H9 (cell line): ENCODE data around the gene PLCB1. TPM values are rescaled to one million over a fixed set of nuclear protein-coding genes. Genes with fewer than 3 reads are reported as not detected.

ENCODE experiments used
- DNase-seq: peaks from one replicate; pipeline ENCODE4 v3.0.0-alpha.2; 2017
- H2AFZ ChIP-seq: one replicate; pipeline ENCODE4 v1.6.1; 2013; ENCODE audit warnings: mild to moderate bottlenecking, low read length, control low read depth, moderate library complexity
- H2AK5ac ChIP-seq: 2 replicates; pipeline ENCODE4 v1.6.1; 2013; ENCODE audit warnings: low read length, control low read depth, mixed read lengths; ENCODE audit not compliant: insufficient read length
- H2BK120ac ChIP-seq: one replicate; pipeline ENCODE4 v1.6.1; 2013; ENCODE audit warnings: low read depth, mild to moderate bottlenecking, low read length, control low read depth, inconsistent platforms; ENCODE audit not compliant: poor library complexity, severe bottlenecking
- H2BK12ac ChIP-seq: 2 replicates; pipeline ENCODE4 v1.6.1; 2013; ENCODE audit warnings: low read length, control low read depth, mixed read lengths, low read depth; ENCODE audit not compliant: insufficient read length
- H2BK15ac ChIP-seq: 2 replicates; pipeline ENCODE4 v1.6.1; 2013; ENCODE audit warnings: low read depth, low read length, control low read depth
- H2BK20ac ChIP-seq: one replicate; pipeline ENCODE4 v1.6.1; 2013; ENCODE audit warnings: low read depth, mild to moderate bottlenecking, low read length, control low read depth, inconsistent platforms; ENCODE audit not compliant: poor library complexity, severe bottlenecking
- H2BK5ac ChIP-seq: 2 replicates; pipeline ENCODE4 v1.6.1; 2013; ENCODE audit warnings: low read length, control low read depth, mixed read lengths; ENCODE audit not compliant: insufficient read length
- H3K14ac ChIP-seq: 2 replicates; pipeline ENCODE4 v1.6.1; 2013; ENCODE audit warnings: low read length, control low read depth; ENCODE audit not compliant: insufficient read depth
- H3K18ac ChIP-seq: 2 replicates; pipeline ENCODE4 v1.6.1; 2013; ENCODE audit warnings: low read depth, mild to moderate bottlenecking, mixed read lengths, low read length, control low read depth; ENCODE audit not compliant: insufficient read length
- H3K23ac ChIP-seq: 2 replicates; pipeline ENCODE4 v1.6.1; 2013; ENCODE audit warnings: low read length, control low read depth, mixed read lengths, low read depth; ENCODE audit not compliant: insufficient read length
- H3K23me2 ChIP-seq: 2 replicates; pipeline ENCODE4 v1.6.1; 2013; ENCODE audit warnings: low read depth, mild to moderate bottlenecking, mixed read lengths, low read length, control low read depth; ENCODE audit not compliant: insufficient read length, poor library complexity, severe bottlenecking
- H3K27ac ChIP-seq: 2 replicates; pipeline ENCODE4 v1.5.1; 2013; ENCODE audit warnings: low read length, control low read depth, mixed read lengths, low read depth; ENCODE audit not compliant: insufficient read length
- H3K27me3 ChIP-seq: 2 replicates; pipeline ENCODE4 v1.6.1; 2013; ENCODE audit warnings: low read length, control low read depth, inconsistent platforms; ENCODE audit not compliant: insufficient read depth
- H3K4ac ChIP-seq: 2 replicates; pipeline ENCODE4 v1.6.1; 2013; ENCODE audit warnings: low read depth, mild to moderate bottlenecking, control low read depth, inconsistent platforms, low read length, moderate library complexity
- H3K4me1 ChIP-seq: 2 replicates; pipeline ENCODE4 v1.6.1; 2013; ENCODE audit warnings: low read length, control low read depth, inconsistent platforms; ENCODE audit not compliant: insufficient read depth
- H3K4me2 ChIP-seq: 2 replicates; pipeline ENCODE4 v1.6.1; 2013; ENCODE audit warnings: low read length, control low read depth, mixed read lengths; ENCODE audit not compliant: insufficient read length, insufficient read depth
- H3K56ac ChIP-seq: 2 replicates; pipeline ENCODE4 v1.6.1; 2013; ENCODE audit warnings: low read depth, mild to moderate bottlenecking, mixed read lengths, low read length, control low read depth; ENCODE audit not compliant: insufficient read length
- H3K79me1 ChIP-seq: 2 replicates; pipeline ENCODE4 v1.6.1; 2013; ENCODE audit warnings: low read depth, mild to moderate bottlenecking, moderate library complexity, low read length, control low read depth, inconsistent platforms; ENCODE audit not compliant: insufficient read depth, poor library complexity, severe bottlenecking
- H3K79me2 ChIP-seq: 2 replicates; pipeline ENCODE4 v1.6.1; 2013; ENCODE audit warnings: low read length, control low read depth, inconsistent platforms; ENCODE audit not compliant: insufficient read depth
- H3K9ac ChIP-seq: 2 replicates; pipeline ENCODE4 v1.6.1; 2013; ENCODE audit warnings: low read length, control low read depth, mixed read lengths; ENCODE audit not compliant: insufficient read length; ENCODE audit errors: extremely low read depth
- H3K9me3 ChIP-seq: one replicate; pipeline ENCODE4 v1.6.1; 2013; ENCODE audit warnings: low read depth, low read length, inconsistent platforms; ENCODE audit not compliant: control insufficient read depth
- H3T11ph ChIP-seq: one replicate; pipeline ENCODE4 v1.6.1; 2013; ENCODE audit warnings: mild to moderate bottlenecking, low read length, control low read depth, inconsistent platforms
- H4K20me1 ChIP-seq: one replicate; pipeline ENCODE4 v1.6.1; 2013; ENCODE audit not compliant: control insufficient read depth, insufficient read length, insufficient read depth
- H4K5ac ChIP-seq: 2 replicates; pipeline ENCODE4 v1.6.1; 2013; ENCODE audit warnings: low read depth, mild to moderate bottlenecking, mixed read lengths, low read length, control low read depth; ENCODE audit not compliant: insufficient read length
- H4K8ac ChIP-seq: replicated peaks from 2 replicates; pipeline ENCODE4 v1.6.1; 2013; ENCODE audit warnings: low read length, control low read depth, mixed read lengths, low read depth; ENCODE audit not compliant: insufficient read length
- H4K91ac ChIP-seq: 2 replicates; pipeline ENCODE4 v1.6.1; 2013; ENCODE audit warnings: low read depth, mild to moderate bottlenecking, moderate library complexity, mixed read lengths, low read length, control low read depth; ENCODE audit not compliant: insufficient read length
- H3K27ac Mint-ChIP-seq, 3 experiments: 2 replicates in 2 of 3; 3 replicates in 1 of 3; pipeline ENCODE4 v1.8.0; 2020 to 2021; ENCODE audit warnings: mixed read lengths in 3 of 3, mild to moderate bottlenecking in 1 of 3, moderate library complexity in 1 of 3
- H3K27me3 Mint-ChIP-seq: 2 replicates; pipeline ENCODE4 v1.8.0; 2021; ENCODE audit warnings: low read depth, mild to moderate bottlenecking, moderate library complexity, mixed read lengths
- H3K36me3 Mint-ChIP-seq, 3 experiments: 2 replicates in 2 of 3; 3 replicates in 1 of 3; pipeline ENCODE4 v1.8.0; 2020 to 2021; ENCODE audit warnings: low read depth in 3 of 3, mixed read lengths in 3 of 3; ENCODE audit not compliant: insufficient read depth in 1 of 3
- H3K4me1 Mint-ChIP-seq, 2 experiments: 2 replicates each; pipeline ENCODE4 v1.8.0; 2020; ENCODE audit warnings: mixed read lengths in 2 of 2
- H3K4me3 Mint-ChIP-seq, 2 experiments: 2 replicates in 1 of 2; 3 replicates in 1 of 2; pipeline ENCODE4 v1.8.0; 2020 to 2021; ENCODE audit warnings: mild to moderate bottlenecking in 2 of 2, mixed read lengths in 2 of 2, moderate library complexity in 1 of 2
- H3K9me3 Mint-ChIP-seq, 2 experiments: 2 replicates in 1 of 2; 3 replicates in 1 of 2; pipeline ENCODE4 v1.8.0; 2020; ENCODE audit warnings: mild to moderate bottlenecking in 2 of 2, mixed read lengths in 2 of 2, moderate library complexity in 1 of 2
- WGBS: extraction: QIAGEN DNeasy Blood & Tissue Kit; methylation state at CpG from one replicate; pipeline ENCODE4 v1.1.7; 2013; ENCODE audit warnings: missing lambda C conversion rate, low lambda C conversion rate, mixed read lengths; ENCODE audit not compliant: insufficient read length; ENCODE audit errors: extremely low coverage; 5-methylcytosine and 5-hydroxymethylcytosine counted together
- total RNA-seq: library from RNA; stranded (reverse); gene quantifications from 2 replicates; pipeline ENCODE4 v1.2.1, GENCODE V29; 2021
- TF ChIP-seq, protein P1 (sequence below): fragments of 200-600 bp; sonication (generic); conservative IDR thresholded peaks from 3 replicates; pipeline ENCODE4 v1.8.0; 2021; ENCODE audit warnings: antibody characterized with exemption, mild to moderate bottlenecking

The PLCB1 gene
- total RNA-seq, 1 experiment from 2014 or later = 11.5 TPM

DNA sequence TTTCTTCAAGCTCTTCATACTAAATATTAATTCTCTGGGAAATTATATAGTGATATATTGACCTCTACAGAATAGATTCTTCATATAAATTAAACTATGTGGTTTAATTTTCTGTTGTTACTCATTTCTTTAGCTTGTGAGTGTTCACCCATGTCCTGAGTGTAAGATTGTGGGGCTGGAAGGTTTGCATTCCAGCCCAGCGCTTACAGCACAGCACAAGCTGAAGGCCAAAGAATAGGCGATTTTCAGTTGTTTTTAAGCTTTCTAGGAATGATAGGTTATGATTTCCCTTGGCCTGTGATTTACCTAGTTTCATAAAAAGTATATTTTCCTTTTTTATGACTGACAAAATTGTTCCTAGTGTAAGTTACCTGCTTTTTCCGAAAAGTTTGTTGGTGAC lies 194.1 kb downstream of the PLCB1 start:
- H3K4me3 Mint-ChIP-seq = no peak overlapping the region
- Histone ChIP-seq H2BK15ac (no peak overlapping the region), H2BK120ac (no peak overlapping the region)

More for the DNA sequence above, 194.1 kb downstream of the PLCB1 start:
- Histone ChIP-seq H3K56ac (no peak overlapping the region), H3T11ph (no peak overlapping the region), H3K23ac (no peak overlapping the region), H3K9ac (no peak overlapping the region), H3K9me3 (no peaks in the 10 kb centered on the region), H3K79me2 (no peaks in the 10 kb centered on the region), H2BK5ac (no peak overlapping the region), H3K4ac (no peak overlapping the region), H3K4me2 (no peak overlapping the region), H3K18ac (no peak overlapping the region), H3K79me1 (no peaks in the 10 kb centered on the region), H2BK12ac (no peak overlapping the region), H3K27me3 (no peaks in the 10 kb centered on the region), H4K8ac (no peak overlapping the region), H2BK20ac (no peak overlapping the region), H4K20me1 (no peaks in the 10 kb centered on the region), H3K4me1 (no peaks in the 10 kb centered on the region), H3K14ac (no peak overlapping the region), H2AFZ (no peak overlapping the region), H4K5ac (no peak overlapping the region), H2AK5ac (no peak overlapping the region), H3K23me2 (no peaks in the 10 kb centered on the region), H4K91ac (no peak overlapping the region), H3K27ac (no peak overlapping the region)
- Mint-ChIP-seq H3K27me3 (no peaks in the 10 kb centered on the region), H3K36me3 (no peaks in the 10 kb centered on the region), H3K9me3 (no peaks in the 10 kb centered on the region), H3K4me1 (peaks cover 4 to 5% of the 10 kb centered on the region in 2 experiments; a peak in 3 of 4 replicates), H3K27ac (no peak overlapping the region)
- no CpG with 5 or more reads among the region's 3 CpGs for whole genome bisulfite sequencing
- DNase-seq = no peak
- TF ChIP-seq, protein P1, sequence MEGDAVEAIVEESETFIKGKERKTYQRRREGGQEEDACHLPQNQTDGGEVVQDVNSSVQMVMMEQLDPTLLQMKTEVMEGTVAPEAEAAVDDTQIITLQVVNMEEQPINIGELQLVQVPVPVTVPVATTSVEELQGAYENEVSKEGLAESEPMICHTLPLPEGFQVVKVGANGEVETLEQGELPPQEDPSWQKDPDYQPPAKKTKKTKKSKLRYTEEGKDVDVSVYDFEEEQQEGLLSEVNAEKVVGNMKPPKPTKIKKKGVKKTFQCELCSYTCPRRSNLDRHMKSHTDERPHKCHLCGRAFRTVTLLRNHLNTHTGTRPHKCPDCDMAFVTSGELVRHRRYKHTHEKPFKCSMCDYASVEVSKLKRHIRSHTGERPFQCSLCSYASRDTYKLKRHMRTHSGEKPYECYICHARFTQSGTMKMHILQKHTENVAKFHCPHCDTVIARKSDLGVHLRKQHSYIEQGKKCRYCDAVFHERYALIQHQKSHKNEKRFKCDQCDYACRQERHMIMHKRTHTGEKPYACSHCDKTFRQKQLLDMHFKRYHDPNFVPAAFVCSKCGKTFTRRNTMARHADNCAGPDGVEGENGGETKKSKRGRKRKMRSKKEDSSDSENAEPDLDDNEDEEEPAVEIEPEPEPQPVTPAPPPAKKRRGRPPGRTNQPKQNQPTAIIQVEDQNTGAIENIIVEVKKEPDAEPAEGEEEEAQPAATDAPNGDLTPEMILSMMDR = no peak
